SU-DHL-6 (cell line): ENCODE data around the gene NAT9.

Source experiments
- H2AFZ ChIP-seq: fragments of 200-600 bp; sonication (generic); 2 replicates; pipeline ENCODE4 v1.6.1; 2014; ENCODE audit warnings: low read depth, mild to moderate bottlenecking, moderate library complexity, mixed read lengths, antibody characterized with exemption, low read length; ENCODE audit not compliant: severe bottlenecking
- H3F3A ChIP-seq: fragments of 200-600 bp; shearing (Covaris generic); 2 replicates; pipeline ENCODE4 v1.6.0; 2016; ENCODE audit warnings: antibody characterized with exemption, mild to moderate bottlenecking; ENCODE audit not compliant: insufficient read depth
- H3K27ac ChIP-seq: fragments of 200-600 bp; sonication (generic); 2 replicates; pipeline ENCODE4 v1.5.1; 2016; ENCODE audit warnings: low read depth, mild to moderate bottlenecking, low read length, moderate library complexity, mixed read lengths
- H3K27me3 ChIP-seq: fragments of 200-600 bp; sonication (generic), shearing (Covaris generic); 2 replicates; pipeline ENCODE4 v1.6.0; 2014; ENCODE audit warnings: mild to moderate bottlenecking, low read length
- H3K36me3 ChIP-seq: fragments of 200-600 bp; sonication (generic); 2 replicates; pipeline ENCODE4 v1.6.1; 2014; ENCODE audit warnings: mild to moderate bottlenecking, low read length, mixed read lengths
- H3K4me2 ChIP-seq: fragments of 300-600, 200-600 bp; shearing (Covaris generic), sonication (generic); 2 replicates; pipeline ENCODE4 v1.6.0; 2014; ENCODE audit warnings: low read length, low read depth, mild to moderate bottlenecking; ENCODE audit not compliant: poor library complexity, severe bottlenecking
- H3K4me3 ChIP-seq: fragments of 200-600 bp; sonication (generic); 2 replicates; pipeline ENCODE4 v1.5.1; 2014; ENCODE audit warnings: antibody characterized with exemption, low read length, mild to moderate bottlenecking, mixed read lengths; ENCODE audit not compliant: insufficient read depth, poor library complexity, severe bottlenecking
- H3K79me2 ChIP-seq: fragments of 200-600 bp; sonication (generic); 2 replicates; pipeline ENCODE4 v1.6.1; 2014; ENCODE audit warnings: mild to moderate bottlenecking, low read length, moderate library complexity; ENCODE audit not compliant: insufficient read depth
- H3K9ac ChIP-seq: fragments of 200-600 bp; sonication (generic); 2 replicates; pipeline ENCODE4 v1.7.0; 2014; ENCODE audit warnings: mild to moderate bottlenecking, low read length
- H3K9me2 ChIP-seq: fragments of 200-600 bp; sonication (generic); replicated peaks from 2 replicates; pipeline ENCODE4 v1.6.1; 2014; ENCODE audit warnings: low read length; ENCODE audit not compliant: insufficient read depth
- H3K9me3 ChIP-seq: fragments of 200-600 bp; sonication (generic); 2 replicates; pipeline ENCODE4 v1.6.1; 2014; ENCODE audit warnings: low read length, mixed read lengths; ENCODE audit not compliant: insufficient read depth
- H4K20me1 ChIP-seq: fragments of 200-600 bp; sonication (generic); 2 replicates; pipeline ENCODE4 v1.6.1; 2014; ENCODE audit warnings: low read depth, mild to moderate bottlenecking, antibody characterized with exemption, low read length, moderate library complexity, mixed read lengths
- EZH2phosphoT487 ChIP-seq: fragments of 200-600 bp; sonication (generic), shearing (Covaris generic); conservative IDR thresholded peaks from 2 replicates; pipeline ENCODE4 v1.6.1; 2018; ENCODE audit warnings: mild to moderate bottlenecking, antibody characterized with exemption, low read length, moderate library complexity, mixed read lengths
- TF ChIP-seq, protein P1 (sequence below): fragments of 200-600 bp; sonication (generic); IDR thresholded peaks from one replicate; pipeline ENCODE4 v1.5.1; 2017; ENCODE audit warnings: antibody characterized with exemption, mild to moderate bottlenecking, low read length, moderate library complexity; ENCODE audit not compliant: insufficient read depth, poor library complexity, severe bottlenecking

Gene NAT9

GRCh38 chr17:74743755-74744154 is 32.4 kb downstream of the NAT9 start:
- H3K4me3 ChIP-seq: no peak overlapping the region
- H3K27ac ChIP-seq: no peak overlapping the region
- H4K20me1 ChIP-seq: no peaks in the 10 kb centered on the region
- TF ChIP-seq EZH2phosphoT487: no peak
- H3K4me2 ChIP-seq: no peak overlapping the region
- no peaks in the 10 kb centered on the region for H3K9me2 ChIP-seq
- H3K9ac ChIP-seq: no peak overlapping the region
- H3K36me3 ChIP-seq: no peaks in the 10 kb centered on the region
- peaks cover 3% of the 10 kb centered on the region; the same call in 1 of the 2 replicates for H3F3A ChIP-seq
- no peak overlapping the region for H2AFZ ChIP-seq
- no peaks in the 10 kb centered on the region for H3K9me3 ChIP-seq
- no peaks in the 10 kb centered on the region for H3K79me2 ChIP-seq
- no peaks in the 10 kb centered on the region for H3K27me3 ChIP-seq

DNA sequence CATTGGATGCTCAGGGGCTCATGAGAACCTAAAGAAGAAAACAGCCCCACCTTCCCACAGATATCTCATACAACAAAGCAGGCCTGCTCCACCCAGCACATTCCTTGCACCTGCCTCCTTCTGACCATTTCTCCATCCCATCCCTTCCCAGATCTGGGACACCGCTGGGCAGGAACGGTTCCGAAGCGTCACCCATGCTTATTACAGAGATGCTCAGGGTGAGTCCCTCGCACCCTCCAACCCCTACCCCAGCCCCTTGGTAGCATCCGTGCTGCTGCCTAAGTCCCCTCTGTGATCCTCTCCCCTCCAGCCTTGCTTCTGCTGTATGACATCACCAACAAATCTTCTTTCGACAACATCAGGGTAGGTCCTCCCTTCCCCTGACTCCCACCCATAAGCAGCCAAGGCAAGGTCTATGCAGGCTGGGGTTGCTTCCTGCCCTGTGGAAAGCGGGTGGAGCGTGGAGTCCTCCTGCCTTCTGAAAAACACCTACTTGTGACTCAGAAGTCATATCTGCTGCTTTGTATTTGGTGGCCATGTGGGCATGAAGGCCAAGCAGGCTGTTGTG is 33.1 kb downstream of the NAT9 start:
- Histone ChIP-seq H3K9ac (no peak overlapping the region), H3K4me3 (no peak overlapping the region), H3K36me3 (no peaks in the 10 kb centered on the region), H3K27me3 (no peaks in the 10 kb centered on the region), H3K9me2 (no peaks in the 10 kb centered on the region), H3K4me2 (no peak overlapping the region), H2AFZ (no peak overlapping the region), H4K20me1 (no peaks in the 10 kb centered on the region), H3K9me3 (no peaks in the 10 kb centered on the region), H3K27ac (no peak overlapping the region), H3F3A (peaks cover 3% of the 10 kb centered on the region; the same call in 1 of the 2 replicates), H3K79me2 (no peaks in the 10 kb centered on the region)
- TF ChIP-seq, protein P1, sequence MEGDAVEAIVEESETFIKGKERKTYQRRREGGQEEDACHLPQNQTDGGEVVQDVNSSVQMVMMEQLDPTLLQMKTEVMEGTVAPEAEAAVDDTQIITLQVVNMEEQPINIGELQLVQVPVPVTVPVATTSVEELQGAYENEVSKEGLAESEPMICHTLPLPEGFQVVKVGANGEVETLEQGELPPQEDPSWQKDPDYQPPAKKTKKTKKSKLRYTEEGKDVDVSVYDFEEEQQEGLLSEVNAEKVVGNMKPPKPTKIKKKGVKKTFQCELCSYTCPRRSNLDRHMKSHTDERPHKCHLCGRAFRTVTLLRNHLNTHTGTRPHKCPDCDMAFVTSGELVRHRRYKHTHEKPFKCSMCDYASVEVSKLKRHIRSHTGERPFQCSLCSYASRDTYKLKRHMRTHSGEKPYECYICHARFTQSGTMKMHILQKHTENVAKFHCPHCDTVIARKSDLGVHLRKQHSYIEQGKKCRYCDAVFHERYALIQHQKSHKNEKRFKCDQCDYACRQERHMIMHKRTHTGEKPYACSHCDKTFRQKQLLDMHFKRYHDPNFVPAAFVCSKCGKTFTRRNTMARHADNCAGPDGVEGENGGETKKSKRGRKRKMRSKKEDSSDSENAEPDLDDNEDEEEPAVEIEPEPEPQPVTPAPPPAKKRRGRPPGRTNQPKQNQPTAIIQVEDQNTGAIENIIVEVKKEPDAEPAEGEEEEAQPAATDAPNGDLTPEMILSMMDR: no peak
- TF ChIP-seq EZH2phosphoT487: no peak

DNA sequence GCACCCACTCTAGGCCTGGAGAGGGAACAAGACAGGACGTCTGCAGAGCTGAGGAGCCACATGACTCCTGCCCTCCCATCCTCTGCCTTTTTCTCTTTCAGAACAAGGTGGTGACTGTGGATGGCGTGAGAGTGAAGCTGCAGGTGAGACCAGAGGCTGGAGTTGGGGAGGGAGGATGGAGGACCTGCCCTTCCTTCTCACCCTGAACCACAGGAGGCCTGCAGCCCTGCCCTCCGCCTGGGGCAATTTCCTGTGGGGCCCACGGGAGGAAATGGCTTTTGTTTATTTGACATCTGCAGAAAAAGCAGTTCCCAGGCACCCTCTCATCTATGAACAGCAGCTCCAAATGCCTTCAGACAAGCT is 34.0 kb downstream of the NAT9 start:
- Histone ChIP-seq H3F3A (peaks cover under 1% of the 10 kb centered on the region; the same call in 1 of the 2 replicates), H3K79me2 (no peaks in the 10 kb centered on the region), H3K4me3 (no peak overlapping the region), H3K9me2 (no peaks in the 10 kb centered on the region), H3K27ac (peak overlapping the region; percentile 50), H2AFZ (no peak overlapping the region), H3K27me3 (no peaks in the 10 kb centered on the region), H4K20me1 (no peaks in the 10 kb centered on the region), H3K36me3 (no peaks in the 10 kb centered on the region), H3K9me3 (no peaks in the 10 kb centered on the region), H3K4me2 (peak overlapping the region; percentile 1), H3K9ac (no peak overlapping the region)
- TF ChIP-seq, protein P1: no peak
- no peak for TF ChIP-seq EZH2phosphoT487

DNA sequence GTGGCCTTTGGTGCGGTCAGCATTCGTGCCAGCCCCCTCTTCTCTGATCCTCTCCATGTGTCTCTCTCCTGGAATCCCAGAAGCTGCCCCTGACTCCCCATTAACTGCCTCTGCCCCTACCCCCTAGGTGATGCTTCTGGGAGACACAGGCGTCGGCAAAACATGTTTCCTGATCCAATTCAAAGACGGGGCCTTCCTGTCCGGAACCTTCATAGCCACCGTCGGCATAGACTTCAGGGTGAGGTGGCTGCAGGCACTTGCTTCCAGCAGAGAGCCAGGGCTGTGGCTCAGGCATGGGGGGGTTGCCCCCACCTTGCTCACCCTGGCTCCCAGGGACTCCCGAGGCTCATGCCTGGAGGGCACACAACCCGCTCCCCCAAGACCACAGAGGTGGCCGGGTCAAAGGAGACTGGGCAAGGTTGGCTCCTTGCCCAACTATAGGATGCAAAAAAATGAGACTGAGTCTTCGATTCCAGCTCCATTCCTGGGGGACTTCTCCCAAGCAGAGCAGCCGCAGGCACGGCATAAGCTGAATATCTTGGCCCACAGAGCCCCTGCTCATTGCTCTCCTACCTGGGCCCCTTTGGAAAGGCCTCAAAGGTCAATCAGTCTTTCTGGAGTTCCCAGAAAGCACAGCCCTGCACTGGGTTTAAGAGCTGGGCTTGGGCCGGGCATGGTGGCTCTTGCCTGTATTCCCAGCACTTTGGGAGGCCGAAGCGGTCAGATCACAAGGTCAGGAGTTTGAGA is 35.3 kb downstream of the NAT9 start:
- TF ChIP-seq EZH2phosphoT487: no peak
- TF ChIP-seq, protein P1: no peak
- Histone ChIP-seq H3K9me3 (no peaks in the 10 kb centered on the region), H3K9me2 (no peaks in the 10 kb centered on the region), H3K27ac (no peak overlapping the region), H3K36me3 (no peaks in the 10 kb centered on the region), H4K20me1 (no peaks in the 10 kb centered on the region), H3K79me2 (no peaks in the 10 kb centered on the region), H3K4me3 (no peak overlapping the region), H3K9ac (no peak overlapping the region), H3K27me3 (no peaks in the 10 kb centered on the region), H3F3A (no peaks in the 10 kb centered on the region), H3K4me2 (no peak overlapping the region), H2AFZ (no peak overlapping the region)
